OCI-LY7 (cell line): ENCODE data around the gene PLCB1. TPM values are rescaled to one million over a fixed set of nuclear protein-coding genes. Genes with fewer than 3 reads are reported as not detected.

Experiments
- BruUV-seq: library from RNA; stranded (reverse); fragments of 400-500 nt; replicated peaks from 2 replicates; lab custom pipeline; 2021; lab: Mats Ljungman, UMichigan
- CTCF ChIA-PET: fragments of 300-600 bp; sonication (Branson Sonifier 250); formaldehyde crosslinking; loops from one replicate; lab custom pipeline; 2022; ENCODE audit warnings: antibody characterized with exemption; ENCODE audit not compliant: unreplicated experiment; lab: Charles Lee
- POLR2A ChIA-PET: fragments of 300-600 bp; sonication (Branson Sonifier 250); formaldehyde crosslinking; loops from one replicate; lab custom pipeline; 2022; ENCODE audit warnings: antibody characterized with exemption; lab: Charles Lee
- DNase-seq: peaks from one replicate; pipeline ENCODE4 v3.0.0-alpha.2; 2015; ENCODE audit warnings: low spot score
- H2AFZ ChIP-seq: fragments of 200-600 bp; sonication (generic), shearing (Covaris generic); 2 replicates; pipeline ENCODE4 v1.6.1; 2014; ENCODE audit warnings: mild to moderate bottlenecking, antibody characterized with exemption, low read length, moderate library complexity
- H3K27ac ChIP-seq: fragments of 200-600 bp; sonication (generic); 2 replicates; pipeline ENCODE4 v1.5.1; 2014; ENCODE audit warnings: mixed run types, low read depth, mild to moderate bottlenecking, moderate library complexity, low read length, inconsistent platforms; ENCODE audit not compliant: poor library complexity, severe bottlenecking
- H3K36me3 ChIP-seq: fragments of 200-600 bp; sonication (generic); 2 replicates; pipeline ENCODE4 v1.6.1; 2014; ENCODE audit warnings: mild to moderate bottlenecking, antibody characterized with exemption, low read length, moderate library complexity, mixed read lengths; ENCODE audit not compliant: insufficient read depth
- H3K4me1 ChIP-seq: fragments of 200-600 bp; sonication (generic); 2 replicates; pipeline ENCODE4 v1.5.1; 2014; ENCODE audit warnings: mild to moderate bottlenecking, low read length; ENCODE audit not compliant: insufficient read depth, poor library complexity, severe bottlenecking
- H3K4me2 ChIP-seq: fragments of 200-600 bp; sonication (generic); 2 replicates; pipeline ENCODE4 v1.6.1; 2014; ENCODE audit warnings: mild to moderate bottlenecking, low read length
- H3K4me3 ChIP-seq: fragments of 200-600 bp; sonication (generic); 2 replicates; pipeline ENCODE4 v1.5.1; 2014; ENCODE audit warnings: mild to moderate bottlenecking, low read depth, low read length; ENCODE audit not compliant: poor library complexity, severe bottlenecking
- H3K79me2 ChIP-seq: fragments of 200-600 bp; sonication (generic); 2 replicates; pipeline ENCODE4 v1.6.1; 2016; ENCODE audit warnings: low read depth, mild to moderate bottlenecking, low read length, moderate library complexity, mixed read lengths; ENCODE audit not compliant: insufficient read depth
- H3K9me2 ChIP-seq: fragments of 200-600 bp; sonication (generic); 2 replicates; pipeline ENCODE4 v1.6.1; 2016; ENCODE audit warnings: mild to moderate bottlenecking, low read length, mixed read lengths; ENCODE audit not compliant: insufficient read depth
- H3K9me3 ChIP-seq: fragments of 200-600 bp; sonication (generic); 2 replicates; pipeline ENCODE4 v1.6.1; 2014; ENCODE audit warnings: mild to moderate bottlenecking, mixed run types, low read length, mixed read lengths
- H4K20me1 ChIP-seq: fragments of 200-600 bp; sonication (generic); 2 replicates; pipeline ENCODE4 v1.6.1; 2014; ENCODE audit warnings: mild to moderate bottlenecking, antibody characterized with exemption, low read length, moderate library complexity, mixed read lengths; ENCODE audit not compliant: insufficient read depth
- CTCF ChIP-seq: fragments of 200-600 bp; sonication (generic); conservative IDR thresholded peaks from 2 replicates; pipeline ENCODE4 v1.5.1; 2014; ENCODE audit warnings: mild to moderate bottlenecking, antibody characterized with exemption, low read length, moderate library complexity, mixed read lengths
- EZH2phosphoT487 ChIP-seq: fragments of 200-600 bp; sonication (generic); IDR thresholded peaks from 2 replicates; pipeline ENCODE4 v1.6.1; 2018; ENCODE audit warnings: low read depth, borderline replicate concordance, mild to moderate bottlenecking, mixed run types, antibody characterized with exemption, low read length, moderate library complexity, mixed read lengths
- intact Hi-C: fragments of 100-400 bp; cut with micrococcal nuclease; formaldehyde crosslinking; loops from one replicate; pipeline ENCODE4 v1.10.0; 2022; ENCODE audit not compliant: unreplicated experiment
- total RNA-seq, 2 experiments: library from RNA; depleted of rRNA in 1 of 2; stranded (reverse); fragments of >200 nt in 1 of 2; shearing (Covaris generic) in 1 of 2; gene quantifications; 2 replicates each; pipeline ENCODE4 v1.2.3, GENCODE V29; 2014 to 2022

Gene PLCB1
- total RNA-seq, 2 experiments from 2014 or later: 14.6 to 30.5 TPM

GRCh38 chr20:8246716-8247115 lies 114.7 kb downstream of the PLCB1 start:
- DNase-seq: no peak
- Histone ChIP-seq H3K36me3 (no peaks in the 10 kb centered on the region), H3K4me3 (no peak overlapping the region), H3K9me3 (0 out of 2 replicates have a peak, but pooled peaks cover 4% of the 10 kb centered on the region), H3K4me1 (peaks cover 6% of the 10 kb centered on the region), H3K4me2 (no peak overlapping the region), H3K27ac (no peak overlapping the region), H3K9me2 (no peaks in the 10 kb centered on the region), H3K79me2 (no peaks in the 10 kb centered on the region), H2AFZ (no peak overlapping the region), H4K20me1 (no peaks in the 10 kb centered on the region)
- ChIA-PET CTCF (no interaction called here), POLR2A (interaction anchor here (0.7 to 1.3 kb wide), 2 partner anchors 31 to 1067 kb away, joined by 3 read pairs; no protein-coding TSS in a partner anchor)
- intact Hi-C loops: no loop called here
- no peak for TF ChIP-seq CTCF
- TF ChIP-seq EZH2phosphoT487: no peak
- BruUV-seq: no TSS peak

- ChIA-PET POLR2A (no interaction called here), CTCF (no interaction called here)
- no peaks in the 10 kb centered on the region for H3K36me3 ChIP-seq
- H3K79me2 ChIP-seq: no peaks in the 10 kb centered on the region
- H3K9me3 ChIP-seq: 0 out of 2 replicates have a peak, but pooled peaks cover 4% of the 10 kb centered on the region
- TF ChIP-seq CTCF: no peak
- TF ChIP-seq EZH2phosphoT487: no peak
- no peak overlapping the region for H3K27ac ChIP-seq
- no peak overlapping the region for H3K4me2 ChIP-seq
- no peak overlapping the region for H2AFZ ChIP-seq
- no TSS peak for BruUV-seq
- intact Hi-C loops: no loop called here
- no peak for DNase-seq
- H3K9me2 ChIP-seq: no peaks in the 10 kb centered on the region
- H3K4me1 ChIP-seq: peaks cover 9% of the 10 kb centered on the region
- no peak overlapping the region for H3K4me3 ChIP-seq
- no peaks in the 10 kb centered on the region for H4K20me1 ChIP-seq
These were observed 116.0 kb downstream of the PLCB1 start for GRCh38 chr20:8248051-8248450.

- Histone ChIP-seq H3K9me2 (no peaks in the 10 kb centered on the region), H3K27ac (no peak overlapping the region), H4K20me1 (no peaks in the 10 kb centered on the region), H3K4me1 (peaks cover 9% of the 10 kb centered on the region), H3K36me3 (no peaks in the 10 kb centered on the region), H3K79me2 (no peaks in the 10 kb centered on the region), H3K9me3 (0 out of 2 replicates have a peak, but pooled peaks cover 4% of the 10 kb centered on the region), H3K4me3 (no peak overlapping the region), H2AFZ (no peak overlapping the region), H3K4me2 (no peak overlapping the region)
- BruUV-seq: no TSS peak
- TF ChIP-seq CTCF: no peak
- no peak for TF ChIP-seq EZH2phosphoT487
- intact Hi-C loops: loop anchor here (5.0 kb wide), 1 partner anchor 202 kb away; no protein-coding TSS in a partner anchor
- ChIA-PET CTCF (no interaction called here), POLR2A (interaction anchor here (0.6 kb wide), 1 partner anchor 17 kb away, joined by 3 read pairs; no protein-coding TSS in a partner anchor)
- DNase-seq: no peak
These were observed 117.6 kb downstream of the PLCB1 start for GRCh38 chr20:8249634-8250033.
